Liver (tissue), 9 donors: ENCODE measurements around the gene PRICKLE1. TPM values are rescaled to one million over a fixed set of nuclear protein-coding genes. Genes with fewer than 3 reads are reported as not detected.

Source experiments
- DNase-seq: peaks from one replicate; pipeline ENCODE4 v3.0.0-alpha.2; 2017; ENCODE audit warnings: low spot score
- H3K27ac ChIP-seq, 2 donors: one replicate each; pipeline ENCODE4 v1.7.0; 2013; ENCODE audit warnings: inconsistent platforms in 2 of 2, low read length in 2 of 2, control low read depth in 1 of 2, low read depth in 1 of 2, mild to moderate bottlenecking in 1 of 2
- H3K27me3 ChIP-seq, 4 donors: one replicate each; pipeline versions ENCODE4 v1.6.1 to v1.7.0; 2013; ENCODE audit warnings: low read length in 3 of 4, inconsistent platforms in 1 of 4, mild to moderate bottlenecking in 1 of 4, moderate library complexity in 1 of 4; ENCODE audit not compliant: control insufficient read depth in 4 of 4, insufficient read depth in 4 of 4
- H3K36me3 ChIP-seq, 4 donors: one replicate each; pipeline versions ENCODE4 v1.6.1 to v1.7.0; 2013; ENCODE audit warnings: low read length in 3 of 4, mild to moderate bottlenecking in 3 of 4, low read depth in 1 of 4, moderate library complexity in 1 of 4; ENCODE audit not compliant: control insufficient read depth in 4 of 4, insufficient read depth in 3 of 4
- H3K4me1 ChIP-seq, 4 donors: one replicate each; pipeline versions ENCODE4 v1.6.1 to v1.7.0; 2013; ENCODE audit warnings: low read length in 3 of 4, mild to moderate bottlenecking in 3 of 4, moderate library complexity in 1 of 4; ENCODE audit not compliant: control insufficient read depth in 4 of 4, insufficient read depth in 4 of 4
- H3K4me3 ChIP-seq, 3 donors: one replicate each; pipeline versions ENCODE4 v1.6.1 to v1.7.0; 2013; ENCODE audit warnings: low read length in 3 of 3, control low read depth in 1 of 3, low read depth in 1 of 3, mild to moderate bottlenecking in 1 of 3
- H3K9ac ChIP-seq, 2 donors: one replicate each; pipeline ENCODE4 v1.7.0; 2013; ENCODE audit warnings: low read length in 2 of 2, mild to moderate bottlenecking in 2 of 2, moderate library complexity in 2 of 2, control low read depth in 1 of 2, low read depth in 1 of 2
- H3K9me3 ChIP-seq, 4 donors: one replicate each; pipeline versions ENCODE4 v1.6.1 to v1.7.0; 2013; ENCODE audit warnings: low read length in 3 of 4; ENCODE audit not compliant: control insufficient read depth in 4 of 4
- EGR1 ChIP-seq, 2 donors: IDR thresholded peaks; 2 replicates each; pipeline ENCODE4 v1.6.1; 2016 to 2018; ENCODE audit warnings: antibody characterized with exemption in 2 of 2, low read depth in 2 of 2
- FOXA1 ChIP-seq: IDR thresholded peaks from 2 replicates; pipeline ENCODE4 v1.6.1; 2016; ENCODE audit warnings: antibody characterized with exemption
- FOXA2 ChIP-seq: IDR thresholded peaks from 2 replicates; pipeline ENCODE4 v1.6.1; 2016; ENCODE audit warnings: antibody characterized with exemption
- HNF4A ChIP-seq, 2 donors: conservative IDR thresholded peaks; 2 replicates each; pipeline ENCODE4 v1.6.1; 2016; ENCODE audit warnings: antibody characterized with exemption in 2 of 2, mild to moderate bottlenecking in 2 of 2
- HNF4G ChIP-seq: IDR thresholded peaks from 2 replicates; pipeline ENCODE4 v1.6.1; 2016; ENCODE audit warnings: antibody characterized with exemption
- NR2F2 ChIP-seq: IDR thresholded peaks from 2 replicates; pipeline ENCODE4 v1.6.1; 2016; ENCODE audit warnings: antibody characterized with exemption
- RAD21 ChIP-seq, 2 donors: IDR thresholded peaks; 2 replicates each; pipeline ENCODE4 v1.6.1; 2016; ENCODE audit warnings: antibody characterized with exemption in 2 of 2, mild to moderate bottlenecking in 2 of 2
- SP1 ChIP-seq: IDR thresholded peaks from 2 replicates; pipeline ENCODE4 v1.6.1; 2018; ENCODE audit warnings: antibody characterized with exemption, mild to moderate bottlenecking
- TAF1 ChIP-seq: conservative IDR thresholded peaks from 2 replicates; pipeline ENCODE4 v1.6.1; 2016; ENCODE audit warnings: antibody characterized with exemption, mild to moderate bottlenecking
- YY1 ChIP-seq: IDR thresholded peaks from 2 replicates; pipeline ENCODE4 v1.6.1; 2016; ENCODE audit warnings: antibody characterized with exemption, mild to moderate bottlenecking
- WGBS: extraction: QIAGEN DNeasy Blood & Tissue Kit; methylation state at CpG from one replicate; pipeline ENCODE4 v1.1.7; 2013; 5-methylcytosine and 5-hydroxymethylcytosine counted together
- polyA plus RNA-seq, 2 donors: library from polyadenylated mRNA; stranded (reverse) in 1 of 2; unstranded in 1 of 2; fragments of 200-250 nt in 1 of 2; fragments of >200 nt in 1 of 2; fragmentation: Nextera tagmentation in 1 of 2; extraction: Ambion mirVana in 1 of 2; gene quantifications; one replicate each; pipeline versions ENCODE4 v1.2.1 to v1.2.3, GENCODE V29; 2013 to 2015
- total RNA-seq, 2 donors: library from RNA; depleted of rRNA; stranded (reverse); fragments of >200 nt; gene quantifications; one replicate each; pipeline ENCODE4 v1.2.3, GENCODE V29; 2014
- TF ChIP-seq, protein P1 (sequence below): IDR thresholded peaks from 2 replicates; pipeline ENCODE4 v1.6.1; 2016; ENCODE audit warnings: antibody characterized with exemption
- TF ChIP-seq, protein P2 (sequence below): fragments of 150-350 bp; IDR thresholded peaks from 2 replicates; pipeline ENCODE4 v1.5.1; 2017; ENCODE audit warnings: improper control_type of control experiment, low read depth, low read length; ENCODE audit not compliant: missing input control
- TF ChIP-seq, protein P3 (sequence below): IDR thresholded peaks from 2 replicates; pipeline ENCODE4 v1.6.1; 2016; ENCODE audit warnings: antibody characterized with exemption
- TF ChIP-seq, protein P4 (sequence below): IDR thresholded peaks from 2 replicates; pipeline ENCODE4 v1.6.1; 2016; ENCODE audit warnings: antibody characterized with exemption
- donor health status: healthy.
- donor health status: healthy.
- donor health status: healthy.
- donor health status: healthy.
- donor health status: healthy.

PRICKLE1 gene
- total and polyA plus RNA-seq, 4 donors, result 0.59 to 5.7 (median 2.2) TPM

DNA sequence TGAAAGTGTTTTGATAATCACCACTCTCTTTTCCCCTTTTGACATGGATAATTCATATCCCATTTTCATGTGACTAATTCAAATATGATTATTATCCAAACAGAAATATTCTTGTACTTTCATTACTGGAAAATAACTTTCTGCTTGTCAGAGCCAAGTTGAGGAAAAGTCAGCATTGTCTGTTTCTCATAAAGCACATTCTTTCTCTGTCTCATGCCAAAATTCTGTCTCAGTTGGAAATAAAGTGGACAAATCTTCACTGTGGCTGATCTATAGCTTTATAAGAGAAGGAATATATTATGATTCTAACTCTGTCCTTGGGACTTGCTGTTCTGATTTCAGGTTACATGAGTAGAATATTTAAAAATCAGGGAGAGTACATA, 22.7 kb upstream of the PRICKLE1 start:
- no peak for TF ChIP-seq YY1
- TF ChIP-seq, protein P1, sequence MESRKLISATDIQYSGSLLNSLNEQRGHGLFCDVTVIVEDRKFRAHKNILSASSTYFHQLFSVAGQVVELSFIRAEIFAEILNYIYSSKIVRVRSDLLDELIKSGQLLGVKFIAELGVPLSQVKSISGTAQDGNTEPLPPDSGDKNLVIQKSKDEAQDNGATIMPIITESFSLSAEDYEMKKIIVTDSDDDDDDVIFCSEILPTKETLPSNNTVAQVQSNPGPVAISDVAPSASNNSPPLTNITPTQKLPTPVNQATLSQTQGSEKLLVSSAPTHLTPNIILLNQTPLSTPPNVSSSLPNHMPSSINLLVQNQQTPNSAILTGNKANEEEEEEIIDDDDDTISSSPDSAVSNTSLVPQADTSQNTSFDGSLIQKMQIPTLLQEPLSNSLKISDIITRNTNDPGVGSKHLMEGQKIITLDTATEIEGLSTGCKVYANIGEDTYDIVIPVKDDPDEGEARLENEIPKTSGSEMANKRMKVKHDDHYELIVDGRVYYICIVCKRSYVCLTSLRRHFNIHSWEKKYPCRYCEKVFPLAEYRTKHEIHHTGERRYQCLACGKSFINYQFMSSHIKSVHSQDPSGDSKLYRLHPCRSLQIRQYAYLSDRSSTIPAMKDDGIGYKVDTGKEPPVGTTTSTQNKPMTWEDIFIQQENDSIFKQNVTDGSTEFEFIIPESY, result no peak
- no peak for TF ChIP-seq FOXA2
- TF ChIP-seq EGR1 (IDR thresholded peaks at IDR 0.05; ENCODE audit: low read depth in 2 of 2), result no peak
- TF ChIP-seq SP1, result no peak
- TF ChIP-seq HNF4A (conservative IDR thresholded peaks at IDR 0.05), result no peak
- TF ChIP-seq, protein P2, sequence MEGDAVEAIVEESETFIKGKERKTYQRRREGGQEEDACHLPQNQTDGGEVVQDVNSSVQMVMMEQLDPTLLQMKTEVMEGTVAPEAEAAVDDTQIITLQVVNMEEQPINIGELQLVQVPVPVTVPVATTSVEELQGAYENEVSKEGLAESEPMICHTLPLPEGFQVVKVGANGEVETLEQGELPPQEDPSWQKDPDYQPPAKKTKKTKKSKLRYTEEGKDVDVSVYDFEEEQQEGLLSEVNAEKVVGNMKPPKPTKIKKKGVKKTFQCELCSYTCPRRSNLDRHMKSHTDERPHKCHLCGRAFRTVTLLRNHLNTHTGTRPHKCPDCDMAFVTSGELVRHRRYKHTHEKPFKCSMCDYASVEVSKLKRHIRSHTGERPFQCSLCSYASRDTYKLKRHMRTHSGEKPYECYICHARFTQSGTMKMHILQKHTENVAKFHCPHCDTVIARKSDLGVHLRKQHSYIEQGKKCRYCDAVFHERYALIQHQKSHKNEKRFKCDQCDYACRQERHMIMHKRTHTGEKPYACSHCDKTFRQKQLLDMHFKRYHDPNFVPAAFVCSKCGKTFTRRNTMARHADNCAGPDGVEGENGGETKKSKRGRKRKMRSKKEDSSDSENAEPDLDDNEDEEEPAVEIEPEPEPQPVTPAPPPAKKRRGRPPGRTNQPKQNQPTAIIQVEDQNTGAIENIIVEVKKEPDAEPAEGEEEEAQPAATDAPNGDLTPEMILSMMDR, result no peak
- no peak for TF ChIP-seq NR2F2
- TF ChIP-seq, protein P3, sequence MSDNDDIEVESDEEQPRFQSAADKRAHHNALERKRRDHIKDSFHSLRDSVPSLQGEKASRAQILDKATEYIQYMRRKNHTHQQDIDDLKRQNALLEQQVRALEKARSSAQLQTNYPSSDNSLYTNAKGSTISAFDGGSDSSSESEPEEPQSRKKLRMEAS, result no peak
- no peak for TF ChIP-seq FOXA1
- no peak for TF ChIP-seq HNF4G
- no peak for TF ChIP-seq RAD21 (IDR thresholded peaks at IDR 0.05)
- H3K4me3 ChIP-seq, result no peak overlapping the region
- no peaks in the 10 kb centered on the region for H3K9me3 ChIP-seq
- H3K36me3 ChIP-seq, result no peaks in the 10 kb centered on the region
- no peak for DNase-seq
- no peak overlapping the region for H3K9ac ChIP-seq
- H3K27ac ChIP-seq, result no peak overlapping the region
- H3K4me1 ChIP-seq, result no peaks in the 10 kb centered on the region
- peaks cover 0 to 4% (median 0%) of the 10 kb centered on the region in 4 donors for H3K27me3 ChIP-seq

DNA sequence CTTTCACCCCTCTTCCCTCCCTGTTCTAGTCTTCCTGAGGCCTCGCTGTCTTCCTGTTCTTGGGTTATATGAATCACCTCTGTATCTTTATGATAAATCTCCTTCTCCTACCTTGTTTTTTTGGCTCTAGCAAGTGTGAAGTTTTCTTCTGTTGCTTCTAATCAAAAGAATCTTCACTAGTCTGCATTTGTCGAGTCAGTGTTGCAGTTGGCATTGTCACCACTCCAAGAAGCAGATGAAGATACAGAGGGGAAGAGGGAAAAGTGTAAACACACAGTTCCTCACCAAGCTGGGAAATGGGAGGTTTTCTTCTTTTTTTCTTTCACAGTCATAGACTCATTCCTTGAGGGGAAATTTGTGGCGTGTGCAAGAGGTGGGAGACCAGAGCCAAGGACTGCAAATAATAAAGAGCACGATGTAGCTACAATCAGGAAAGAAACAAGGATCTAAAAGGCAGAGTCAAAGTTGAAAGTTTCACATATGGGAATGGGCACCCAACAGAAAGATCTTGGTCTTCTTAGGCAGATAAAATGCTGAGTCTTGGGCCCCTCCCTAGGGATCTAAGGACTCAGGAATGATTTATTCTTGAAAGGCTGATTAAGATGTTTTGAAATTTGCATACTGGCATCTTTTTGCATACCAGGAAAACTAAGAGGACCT, 22.2 kb upstream of the PRICKLE1 start:
- TF ChIP-seq TAF1, result no peak
- TF ChIP-seq, protein P2, result no peak
- TF ChIP-seq, protein P4, sequence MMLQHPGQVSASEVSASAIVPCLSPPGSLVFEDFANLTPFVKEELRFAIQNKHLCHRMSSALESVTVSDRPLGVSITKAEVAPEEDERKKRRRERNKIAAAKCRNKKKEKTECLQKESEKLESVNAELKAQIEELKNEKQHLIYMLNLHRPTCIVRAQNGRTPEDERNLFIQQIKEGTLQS, result no peak
- TF ChIP-seq, protein P1, result no peak
- no peak for TF ChIP-seq FOXA1
- H3K4me1 ChIP-seq, result no peaks in the 10 kb centered on the region
- peaks cover 0 to 4% (median 0%) of the 10 kb centered on the region in 4 donors for H3K27me3 ChIP-seq
- H3K9ac ChIP-seq, result no peak overlapping the region
- no peaks in the 10 kb centered on the region for H3K36me3 ChIP-seq
- DNase-seq, result no peak
- H3K4me3 ChIP-seq, result no peak overlapping the region
- H3K27ac ChIP-seq, result no peak overlapping the region
- no peaks in the 10 kb centered on the region for H3K9me3 ChIP-seq
- WGBS, result 58% methylated on average over 4 of the region's 4 CpGs
